Neural progenitor cell (in vitro differentiated cells): ENCODE measurements around the gene SLC38A7. TPM values are rescaled to one million over a fixed set of nuclear protein-coding genes. Genes with fewer than 3 reads are reported as not detected.

Experiments
- DNase-seq: peaks from one replicate; pipeline ENCODE4 v3.0.0-alpha.2; 2016; ENCODE audit warnings: low spot score
- H2AFZ ChIP-seq: fragments of 200-600 bp; sonication (generic); replicated peaks from 2 replicates; pipeline ENCODE4 v1.6.1; 2016; ENCODE audit warnings: antibody characterized with exemption
- H3F3A ChIP-seq: fragments of 200-600 bp; sonication (generic); 2 replicates; pipeline ENCODE4 v1.6.1; 2016; ENCODE audit warnings: antibody characterized with exemption, low read depth
- H3K27ac ChIP-seq: fragments of 200-600 bp; sonication (generic); 2 replicates; pipeline ENCODE4 v1.5.1; 2016; ENCODE audit warnings: mild to moderate bottlenecking
- H3K27me3 ChIP-seq: fragments of 200-600 bp; sonication (generic); 2 replicates; pipeline ENCODE4 v1.6.1; 2016; ENCODE audit warnings: mild to moderate bottlenecking, moderate library complexity
- H3K36me3 ChIP-seq: fragments of 200-600 bp; sonication (generic); 2 replicates; pipeline ENCODE4 v1.5.1; 2016
- H3K4me1 ChIP-seq: fragments of 200-600 bp; sonication (generic); 2 replicates; pipeline ENCODE4 v1.6.1; 2016; ENCODE audit warnings: mixed run types
- H3K4me2 ChIP-seq: fragments of 200-600 bp; sonication (generic); 2 replicates; pipeline ENCODE4 v1.6.1; 2016
- H3K4me3 ChIP-seq: fragments of 200-600 bp; sonication (generic); 2 replicates; pipeline ENCODE4 v1.5.1; 2016
- H3K79me2 ChIP-seq: fragments of 200-600 bp; sonication (generic); 2 replicates; pipeline ENCODE4 v1.6.1; 2016; ENCODE audit warnings: low read depth
- H3K9ac ChIP-seq: fragments of 200-600 bp; sonication (generic); 2 replicates; pipeline ENCODE4 v1.6.1; 2016
- H3K9me3 ChIP-seq: fragments of 200-600 bp; sonication (generic); 2 replicates; pipeline ENCODE4 v1.5.1; 2016; ENCODE audit warnings: low read depth
- H4K20me1 ChIP-seq: fragments of 200-600 bp; sonication (generic); 2 replicates; pipeline ENCODE4 v1.6.1; 2016; ENCODE audit warnings: low read depth
- H3K27ac Mint-ChIP-seq: 3 replicates; pipeline ENCODE4 v1.8.0; 2021; ENCODE audit warnings: mixed read lengths
- H3K27me3 Mint-ChIP-seq: 2 replicates; pipeline ENCODE4 v1.8.0; 2022; ENCODE audit warnings: low read depth, mild to moderate bottlenecking, inconsistent platforms, moderate library complexity, mixed read lengths; ENCODE audit not compliant: insufficient read depth
- H3K36me3 Mint-ChIP-seq: 3 replicates; pipeline ENCODE4 v1.8.0; 2021; ENCODE audit warnings: mixed read lengths
- H3K4me1 Mint-ChIP-seq: 3 replicates; pipeline ENCODE4 v1.8.0; 2021; ENCODE audit warnings: mixed read lengths
- H3K4me3 Mint-ChIP-seq: 3 replicates; pipeline ENCODE4 v1.8.0; 2021; ENCODE audit warnings: mild to moderate bottlenecking, moderate library complexity, mixed read lengths
- H3K9me3 Mint-ChIP-seq: 3 replicates; pipeline ENCODE4 v1.8.0; 2020; ENCODE audit warnings: mixed read lengths
- CTCF ChIP-seq: fragments of 200-600 bp; sonication (generic); IDR thresholded peaks from 2 replicates; pipeline ENCODE4 v1.5.1; 2017; ENCODE audit warnings: antibody characterized with exemption, mild to moderate bottlenecking
- EZH2 ChIP-seq: fragments of 200-600 bp; sonication (generic); IDR thresholded peaks from 2 replicates; pipeline ENCODE4 v1.6.1; 2017; ENCODE audit warnings: antibody characterized with exemption, mild to moderate bottlenecking, moderate library complexity
- EZH2phosphoT487 ChIP-seq: fragments of 200-600 bp; sonication (generic); IDR thresholded peaks from 2 replicates; pipeline ENCODE4 v1.6.1; 2017; ENCODE audit warnings: antibody characterized with exemption
- total RNA-seq: library from RNA; depleted of rRNA; stranded (reverse); fragments of >200 nt; gene quantifications from 2 replicates; pipeline ENCODE4 v1.2.3, GENCODE V29; 2015; ENCODE audit warnings: low replicate concordance

The SLC38A7 gene
- total RNA-seq, 1 donor from 2014 or later: 9.8 TPM

GRCh38 chr16:58684001-58684353 lies 593 bp downstream of the SLC38A7 start:
- TF ChIP-seq EZH2phosphoT487: no peak
- TF ChIP-seq EZH2: no peak
- no peak for TF ChIP-seq CTCF
- H3K4me2 ChIP-seq: peak overlapping the region; percentile 89
- Mint-ChIP-seq H3K4me1 (peaks cover 9% of the 10 kb centered on the region), H3K27me3 (peaks cover 3% of the 10 kb centered on the region), H3K4me3 (peak overlapping the region; percentile 93), H3K9me3 (no peaks in the 10 kb centered on the region), H3K36me3 (peaks cover 3% of the 10 kb centered on the region), H3K27ac (no peak overlapping the region)
- peak overlapping the region; percentile 100 for H2AFZ ChIP-seq
- peak overlapping the region; percentile 79 for H3K4me3 ChIP-seq
- no peak overlapping the region for H3K27ac ChIP-seq
- H3K79me2 ChIP-seq: peaks cover 13% of the 10 kb centered on the region
- H3F3A ChIP-seq: no peaks in the 10 kb centered on the region
- H3K9me3 ChIP-seq: no peaks in the 10 kb centered on the region
- no peaks in the 10 kb centered on the region for H3K36me3 ChIP-seq
- H3K9ac ChIP-seq: peak overlapping the region; percentile 72
- DNase-seq: no peak
- H4K20me1 ChIP-seq: no peaks in the 10 kb centered on the region
- no peaks in the 10 kb centered on the region for H3K4me1 ChIP-seq
- H3K27me3 ChIP-seq: peaks cover 3% of the 10 kb centered on the region

GRCh38 chr16:58679763-58680162 lies 4.8 kb downstream of the SLC38A7 start:
- Histone ChIP-seq H3K9ac (no peak overlapping the region), H3F3A (no peaks in the 10 kb centered on the region), H3K4me2 (no peak overlapping the region), H2AFZ (no peak overlapping the region), H4K20me1 (no peaks in the 10 kb centered on the region), H3K4me3 (no peak overlapping the region), H3K27ac (no peak overlapping the region), H3K27me3 (no peaks in the 10 kb centered on the region), H3K79me2 (peaks cover 13% of the 10 kb centered on the region), H3K9me3 (no peaks in the 10 kb centered on the region), H3K4me1 (no peaks in the 10 kb centered on the region), H3K36me3 (no peaks in the 10 kb centered on the region)
- Mint-ChIP-seq H3K36me3 (peaks cover 5% of the 10 kb centered on the region), H3K4me3 (no peak overlapping the region), H3K9me3 (no peaks in the 10 kb centered on the region), H3K27me3 (peaks cover 3% of the 10 kb centered on the region), H3K4me1 (peaks cover 9% of the 10 kb centered on the region), H3K27ac (no peak overlapping the region)
- TF ChIP-seq EZH2: no peak
- TF ChIP-seq CTCF: no peak
- no peak for TF ChIP-seq EZH2phosphoT487
- no peak for DNase-seq

GRCh38 chr16:58678716-58679115 lies 5.9 kb downstream of the SLC38A7 start:
- no peaks in the 10 kb centered on the region for H3K27me3 ChIP-seq
- no peak for TF ChIP-seq EZH2
- no peak for TF ChIP-seq EZH2phosphoT487
- TF ChIP-seq CTCF: no peak
- H3K9me3 ChIP-seq: no peaks in the 10 kb centered on the region
- no peaks in the 10 kb centered on the region for H3K9me3 Mint-ChIP-seq
- no peaks in the 10 kb centered on the region for H4K20me1 ChIP-seq
- no peak for DNase-seq
- no peak overlapping the region for H3K27ac Mint-ChIP-seq
- no peaks in the 10 kb centered on the region for H3K36me3 ChIP-seq
- H3K4me1 ChIP-seq: no peaks in the 10 kb centered on the region
- no peak overlapping the region for H3K4me2 ChIP-seq
- peaks cover 3% of the 10 kb centered on the region for H3K27me3 Mint-ChIP-seq
- peaks cover 9% of the 10 kb centered on the region for H3K79me2 ChIP-seq
- H2AFZ ChIP-seq: no peak overlapping the region
- H3K36me3 Mint-ChIP-seq: peaks cover 5% of the 10 kb centered on the region
- H3K4me3 Mint-ChIP-seq: no peak overlapping the region
- H3K9ac ChIP-seq: no peak overlapping the region
- peaks cover 6% of the 10 kb centered on the region for H3K4me1 Mint-ChIP-seq
- H3K27ac ChIP-seq: no peak overlapping the region
- no peaks in the 10 kb centered on the region for H3F3A ChIP-seq
- no peak overlapping the region for H3K4me3 ChIP-seq

- H3K27me3 Mint-ChIP-seq: peaks cover 3% of the 10 kb centered on the region
- peaks cover 1% of the 10 kb centered on the region for H3K4me1 Mint-ChIP-seq
- no peak overlapping the region for H3K4me3 Mint-ChIP-seq
- no peaks in the 10 kb centered on the region for H3K9me3 ChIP-seq
- peaks cover 5% of the 10 kb centered on the region for H3K36me3 Mint-ChIP-seq
- no peaks in the 10 kb centered on the region for H3K9me3 Mint-ChIP-seq
- no peaks in the 10 kb centered on the region for H3K36me3 ChIP-seq
- H3K4me3 ChIP-seq: no peak overlapping the region
- no peak overlapping the region for H3K27ac Mint-ChIP-seq
- H3K4me1 ChIP-seq: no peaks in the 10 kb centered on the region
- H3K4me2 ChIP-seq: no peak overlapping the region
- no peak overlapping the region for H2AFZ ChIP-seq
- H3K27ac ChIP-seq: no peak overlapping the region
- H3K9ac ChIP-seq: no peak overlapping the region
- no peak for DNase-seq
- H3F3A ChIP-seq: no peaks in the 10 kb centered on the region
- H4K20me1 ChIP-seq: no peaks in the 10 kb centered on the region
- H3K79me2 ChIP-seq: peaks cover 5% of the 10 kb centered on the region
- H3K27me3 ChIP-seq: no peaks in the 10 kb centered on the region
- no peak for TF ChIP-seq EZH2
- TF ChIP-seq EZH2phosphoT487: no peak
- TF ChIP-seq CTCF: no peak
Observed at GRCh38 chr16:58678269-58678668, 6.3 kb downstream of the SLC38A7 start.
